Hepatocyte (in vitro differentiated cells): ENCODE results near the gene CDCA3.
"Not testable (repeated sequence)": the region's sequence is repeated elsewhere in the genome, so short reads cannot be mapped to it uniquely, and the experiment has no call there.

ENCODE experiments used
- CTCF ChIP-seq: fragments of 200-600 bp; sonication (generic); IDR thresholded peaks from 2 replicates; pipeline ENCODE4 v1.5.1; 2016; ENCODE audit warnings: antibody characterized with exemption, mild to moderate bottlenecking; ENCODE audit not compliant: poor library complexity
- EZH2 ChIP-seq: fragments of 200-600 bp; sonication (generic); IDR thresholded peaks from 2 replicates; pipeline ENCODE4 v1.6.1; 2016; ENCODE audit warnings: antibody characterized with exemption, mild to moderate bottlenecking, borderline replicate concordance
- EZH2phosphoT487 ChIP-seq: fragments of 200-600 bp; sonication (generic); IDR thresholded peaks from one replicate; pipeline ENCODE4 v1.6.1; 2018; ENCODE audit warnings: antibody characterized with exemption, mild to moderate bottlenecking, low read depth, moderate library complexity; ENCODE audit not compliant: unreplicated experiment, severe bottlenecking

- TF ChIP-seq CTCF, EZH2, EZH2phosphoT487: not testable (repeated sequence)
These were observed 22.9 kb upstream of the CDCA3 start for GRCh38 chr12:6874015-6874368.
